Fibroblast of villous mesenchyme (primary cell): Measurements from ENCODE around the gene CCDC39. TPM values are rescaled to one million over a fixed set of nuclear protein-coding genes. Genes with fewer than 3 reads are reported as not detected.

Source experiments
- DNase-seq: peaks from one replicate; pipeline ENCODE4 v3.0.0-alpha.2; 2010; ENCODE audit warnings: low read depth
- H3K4me3 ChIP-seq: 2 replicates; pipeline ENCODE4 v1.5.1; 2011; ENCODE audit warnings: low read depth, mild to moderate bottlenecking, low read length
- total RNA-seq: library from RNA; depleted of rRNA; stranded (reverse); fragments of >200 nt; gene quantifications from 2 replicates; pipeline ENCODE4 v1.2.3, GENCODE V29; 2012
- TF ChIP-seq, protein P1 (sequence below): IDR thresholded peaks from 2 replicates; pipeline ENCODE4 v1.5.1; 2012; ENCODE audit warnings: low read depth, mild to moderate bottlenecking, low read length; ENCODE audit not compliant: insufficient read depth

CCDC39 gene
- total RNA-seq, 1 donor = under 0.01 TPM

DNA sequence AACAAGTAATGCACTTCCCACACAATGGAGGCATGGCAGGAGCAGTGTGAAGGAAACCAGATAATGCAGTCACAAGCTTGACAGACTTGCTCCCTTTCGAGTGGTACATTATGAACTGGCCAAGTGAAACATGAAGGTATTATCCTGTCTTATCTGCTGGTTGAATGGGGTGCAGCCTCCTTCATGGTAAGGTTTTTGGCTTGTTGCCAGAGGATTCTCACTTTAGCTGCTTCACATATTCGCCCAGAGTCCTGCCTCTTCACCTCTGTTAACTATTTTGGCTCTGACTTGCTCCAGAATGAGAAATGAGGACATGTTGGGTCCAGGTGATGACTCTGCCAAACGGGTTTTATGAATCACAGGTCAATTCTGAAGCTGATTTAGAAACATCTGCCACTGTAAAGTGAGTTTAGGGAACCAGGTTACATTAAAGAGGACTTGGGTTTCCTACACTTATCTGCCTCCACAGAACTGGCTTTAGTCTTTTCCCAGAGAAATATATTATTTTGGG is 19.5 kb upstream of the CCDC39 start:
- no peak for DNase-seq
- no peak overlapping the region for H3K4me3 ChIP-seq
- TF ChIP-seq, protein P1, sequence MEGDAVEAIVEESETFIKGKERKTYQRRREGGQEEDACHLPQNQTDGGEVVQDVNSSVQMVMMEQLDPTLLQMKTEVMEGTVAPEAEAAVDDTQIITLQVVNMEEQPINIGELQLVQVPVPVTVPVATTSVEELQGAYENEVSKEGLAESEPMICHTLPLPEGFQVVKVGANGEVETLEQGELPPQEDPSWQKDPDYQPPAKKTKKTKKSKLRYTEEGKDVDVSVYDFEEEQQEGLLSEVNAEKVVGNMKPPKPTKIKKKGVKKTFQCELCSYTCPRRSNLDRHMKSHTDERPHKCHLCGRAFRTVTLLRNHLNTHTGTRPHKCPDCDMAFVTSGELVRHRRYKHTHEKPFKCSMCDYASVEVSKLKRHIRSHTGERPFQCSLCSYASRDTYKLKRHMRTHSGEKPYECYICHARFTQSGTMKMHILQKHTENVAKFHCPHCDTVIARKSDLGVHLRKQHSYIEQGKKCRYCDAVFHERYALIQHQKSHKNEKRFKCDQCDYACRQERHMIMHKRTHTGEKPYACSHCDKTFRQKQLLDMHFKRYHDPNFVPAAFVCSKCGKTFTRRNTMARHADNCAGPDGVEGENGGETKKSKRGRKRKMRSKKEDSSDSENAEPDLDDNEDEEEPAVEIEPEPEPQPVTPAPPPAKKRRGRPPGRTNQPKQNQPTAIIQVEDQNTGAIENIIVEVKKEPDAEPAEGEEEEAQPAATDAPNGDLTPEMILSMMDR = no peak

DNA sequence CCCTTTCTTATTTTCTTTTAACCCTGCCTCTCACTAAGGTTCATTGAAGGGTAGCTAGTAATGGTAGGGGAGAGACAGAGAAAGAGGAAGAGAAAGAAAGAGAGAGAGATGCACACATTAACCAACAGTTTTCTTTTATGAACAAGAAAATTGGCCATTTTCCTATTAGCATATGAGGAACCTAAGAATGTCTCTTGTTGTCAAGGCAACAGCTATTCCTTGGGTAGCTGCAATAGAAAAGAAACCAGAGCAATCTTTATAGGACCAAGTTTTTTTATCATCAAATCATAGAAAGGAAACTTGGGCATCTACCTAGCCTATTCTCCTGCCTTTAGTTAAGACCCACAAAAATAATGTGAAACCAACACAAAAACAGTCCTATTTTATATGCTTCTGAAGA is 15.0 kb upstream of the CCDC39 start:
- H3K4me3 ChIP-seq = no peak overlapping the region
- DNase-seq = no peak
- TF ChIP-seq, protein P1 = no peak

DNA sequence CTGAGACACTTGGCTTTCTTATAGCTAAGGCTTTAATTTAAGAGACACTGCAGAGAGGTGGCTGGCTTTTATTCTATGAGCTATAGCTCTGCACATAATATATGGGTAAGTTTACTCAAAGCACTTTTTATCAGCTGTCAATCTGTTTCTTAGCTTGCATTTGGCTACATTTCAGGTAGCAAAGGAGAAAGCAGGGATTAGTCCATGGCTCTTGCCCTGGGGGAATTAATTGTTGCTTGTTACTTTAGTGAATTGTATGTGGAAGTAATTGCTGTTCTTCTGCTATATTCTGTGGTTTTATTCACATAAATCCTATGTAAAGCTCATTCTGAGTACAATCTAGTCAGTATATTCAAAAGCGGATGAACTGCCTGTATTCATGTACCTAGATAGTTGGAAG is 14.4 kb upstream of the CCDC39 start:
- TF ChIP-seq, protein P1 = no peak
- H3K4me3 ChIP-seq = no peak overlapping the region
- DNase-seq = no peak

DNA sequence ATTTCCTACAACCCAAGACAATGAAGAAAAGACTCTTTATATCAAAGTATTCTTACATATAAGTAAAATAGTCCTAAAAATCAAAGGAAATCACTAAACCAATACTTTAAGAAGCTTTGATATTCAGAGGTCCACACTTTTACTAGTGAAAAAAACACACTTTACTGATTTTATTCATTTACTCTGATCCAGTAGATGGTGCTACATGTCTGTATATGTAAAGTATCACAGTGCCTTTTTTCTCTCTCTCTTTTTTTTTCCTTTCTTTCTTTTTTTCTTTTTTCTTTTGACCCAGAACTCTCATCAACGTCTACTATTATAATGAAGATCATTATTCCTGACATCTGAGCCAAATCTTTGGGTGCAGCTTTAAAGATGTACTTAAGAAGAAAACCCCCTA is 10.8 kb upstream of the CCDC39 start:
- no peak for DNase-seq
- TF ChIP-seq, protein P1 = no peak
- H3K4me3 ChIP-seq = no peak overlapping the region

DNA sequence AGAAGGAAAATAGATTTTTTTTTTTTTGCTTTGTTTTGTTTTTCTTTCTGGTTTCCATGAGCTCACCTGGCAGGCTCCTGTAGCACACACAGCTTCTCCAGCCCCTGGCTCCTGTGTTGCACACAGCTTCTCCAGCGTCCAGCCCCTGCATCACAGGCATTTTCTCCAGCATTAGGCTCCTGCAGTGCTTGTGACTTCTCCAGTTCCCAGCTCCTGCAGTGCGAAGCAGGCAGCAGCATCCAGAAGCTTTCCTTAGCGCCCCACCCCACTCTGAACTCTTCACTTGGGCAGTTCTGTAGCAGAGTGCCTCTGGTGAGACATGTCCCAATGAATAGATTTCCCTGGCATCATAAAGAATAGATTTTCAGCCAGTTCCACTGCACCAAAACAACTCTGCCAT is 5.5 kb upstream of the CCDC39 start:
- no peak for DNase-seq
- H3K4me3 ChIP-seq = no peak overlapping the region
- TF ChIP-seq, protein P1 = no peak

DNA sequence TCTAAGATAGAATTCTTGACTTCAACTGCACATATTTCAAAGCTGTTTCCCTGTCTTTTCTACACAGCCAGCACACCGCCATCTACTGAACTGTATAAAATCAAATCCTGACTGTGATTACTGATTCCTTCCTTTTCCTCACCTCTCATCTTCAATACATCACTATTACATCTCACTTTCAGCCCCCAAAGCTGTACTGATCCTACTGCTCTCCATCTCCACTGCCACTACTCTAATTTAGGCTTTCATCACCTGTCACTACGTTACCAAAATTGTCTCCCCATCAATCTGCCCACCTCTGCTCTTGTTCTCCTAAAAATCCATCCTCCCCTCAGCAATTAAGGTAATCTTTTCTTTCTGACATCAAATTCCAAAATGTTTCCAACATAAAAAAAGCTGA is 4.5 kb upstream of the CCDC39 start:
- TF ChIP-seq, protein P1 = no peak
- DNase-seq = no peak
- no peak overlapping the region for H3K4me3 ChIP-seq

DNA sequence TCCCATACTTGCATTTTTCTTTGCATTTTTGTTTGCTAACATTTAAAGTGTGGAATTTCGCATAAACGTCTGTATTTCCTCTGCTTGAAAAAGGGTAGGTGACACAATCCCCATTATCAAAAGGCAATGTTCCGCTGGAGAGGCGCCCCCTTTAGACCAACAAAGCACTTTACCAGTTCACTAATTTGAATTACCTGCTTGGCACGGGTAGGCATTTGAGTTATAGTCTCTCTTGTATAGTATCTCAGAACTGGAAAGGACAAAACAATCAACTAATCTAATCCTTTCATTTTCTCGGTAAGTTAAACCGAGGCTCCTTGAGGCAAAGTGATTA is 775 bp upstream of the CCDC39 start:
- peak overlapping the region; percentile 76 for H3K4me3 ChIP-seq
- DNase-seq = peak; percentile 12
- TF ChIP-seq, protein P1 = peak; percentile 41
